Measurements from ENCODE around the gene RALGDS.
A peak's percentile ranks its signal among the peaks of the same experiment; 100 is the strongest.

RALGDS gene

DNA sequence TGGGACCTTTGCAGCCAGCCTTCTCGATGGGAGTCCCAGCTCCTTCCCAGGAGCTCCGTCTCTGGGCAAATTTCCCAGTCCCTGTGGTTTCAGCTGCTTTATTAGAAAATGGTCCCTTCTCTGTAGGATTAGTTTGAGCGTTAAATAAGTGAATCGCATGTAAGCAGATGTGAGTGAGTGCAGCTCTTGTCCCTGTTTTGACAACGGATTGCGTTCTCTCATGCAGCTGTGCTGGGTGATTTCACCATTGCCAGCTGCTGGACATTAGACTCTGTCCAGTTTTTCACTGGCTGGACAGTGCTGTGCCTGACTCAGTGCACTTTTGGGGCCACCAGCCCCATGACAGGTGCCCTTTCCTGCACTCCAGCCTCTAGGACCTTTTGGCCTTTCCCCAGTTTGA is 70.9 kb downstream of the RALGDS start:
- TF ChIP-seq, protein P1, sequence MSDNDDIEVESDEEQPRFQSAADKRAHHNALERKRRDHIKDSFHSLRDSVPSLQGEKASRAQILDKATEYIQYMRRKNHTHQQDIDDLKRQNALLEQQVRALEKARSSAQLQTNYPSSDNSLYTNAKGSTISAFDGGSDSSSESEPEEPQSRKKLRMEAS (IDR thresholded peaks at IDR 0.05; ENCODE audit: low read depth, low read length), result no peak
- TF ChIP-seq POLR2A (IDR thresholded peaks at IDR 0.05; ENCODE audit: extremely low read depth, insufficient read length) (no peak), MYC (IDR thresholded peaks at IDR 0.05; ENCODE audit: low read depth, low read length) (no peak)
- TF ChIP-seq, protein P2, sequence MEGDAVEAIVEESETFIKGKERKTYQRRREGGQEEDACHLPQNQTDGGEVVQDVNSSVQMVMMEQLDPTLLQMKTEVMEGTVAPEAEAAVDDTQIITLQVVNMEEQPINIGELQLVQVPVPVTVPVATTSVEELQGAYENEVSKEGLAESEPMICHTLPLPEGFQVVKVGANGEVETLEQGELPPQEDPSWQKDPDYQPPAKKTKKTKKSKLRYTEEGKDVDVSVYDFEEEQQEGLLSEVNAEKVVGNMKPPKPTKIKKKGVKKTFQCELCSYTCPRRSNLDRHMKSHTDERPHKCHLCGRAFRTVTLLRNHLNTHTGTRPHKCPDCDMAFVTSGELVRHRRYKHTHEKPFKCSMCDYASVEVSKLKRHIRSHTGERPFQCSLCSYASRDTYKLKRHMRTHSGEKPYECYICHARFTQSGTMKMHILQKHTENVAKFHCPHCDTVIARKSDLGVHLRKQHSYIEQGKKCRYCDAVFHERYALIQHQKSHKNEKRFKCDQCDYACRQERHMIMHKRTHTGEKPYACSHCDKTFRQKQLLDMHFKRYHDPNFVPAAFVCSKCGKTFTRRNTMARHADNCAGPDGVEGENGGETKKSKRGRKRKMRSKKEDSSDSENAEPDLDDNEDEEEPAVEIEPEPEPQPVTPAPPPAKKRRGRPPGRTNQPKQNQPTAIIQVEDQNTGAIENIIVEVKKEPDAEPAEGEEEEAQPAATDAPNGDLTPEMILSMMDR (IDR thresholded peaks at IDR 0.05; ENCODE audit: low read depth, low read length), result no peak
- H3K4me3 ChIP-seq (ENCODE audit: low read depth, low read length), result no peak overlapping the region
- DNase-seq (ENCODE audit: low read depth), result no peak

DNA sequence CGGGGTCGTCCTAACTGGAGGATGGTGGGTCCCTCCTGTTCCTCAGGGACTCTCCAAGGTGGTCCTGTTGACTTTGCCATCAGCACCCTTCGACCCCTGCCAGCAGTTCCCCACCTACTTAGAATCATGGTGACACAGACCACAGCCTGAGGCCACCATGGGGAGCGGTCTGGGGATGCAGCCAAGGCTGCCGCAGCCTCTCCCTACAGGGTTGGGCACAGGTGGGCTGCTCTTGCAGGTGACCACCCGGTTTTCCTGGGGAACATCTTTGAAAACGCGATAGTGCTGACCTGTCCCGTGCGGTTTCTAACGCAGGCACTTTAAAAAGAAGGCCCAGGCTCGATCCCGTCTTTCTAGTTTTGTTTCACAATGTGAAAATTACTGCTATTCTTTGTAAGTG is 72.0 kb downstream of the RALGDS start:
- no peak overlapping the region for H3K4me3 ChIP-seq (ENCODE audit: low read depth, low read length)
- DNase-seq (ENCODE audit: low read depth), result no peak
- TF ChIP-seq POLR2A (IDR thresholded peaks at IDR 0.05; ENCODE audit: extremely low read depth, insufficient read length) (no peak), MYC (IDR thresholded peaks at IDR 0.05; ENCODE audit: low read depth, low read length) (no peak)
- TF ChIP-seq, protein P2 (IDR thresholded peaks at IDR 0.05; ENCODE audit: low read depth, low read length), result no peak
- TF ChIP-seq, protein P1 (IDR thresholded peaks at IDR 0.05; ENCODE audit: low read depth, low read length), result no peak

DNA sequence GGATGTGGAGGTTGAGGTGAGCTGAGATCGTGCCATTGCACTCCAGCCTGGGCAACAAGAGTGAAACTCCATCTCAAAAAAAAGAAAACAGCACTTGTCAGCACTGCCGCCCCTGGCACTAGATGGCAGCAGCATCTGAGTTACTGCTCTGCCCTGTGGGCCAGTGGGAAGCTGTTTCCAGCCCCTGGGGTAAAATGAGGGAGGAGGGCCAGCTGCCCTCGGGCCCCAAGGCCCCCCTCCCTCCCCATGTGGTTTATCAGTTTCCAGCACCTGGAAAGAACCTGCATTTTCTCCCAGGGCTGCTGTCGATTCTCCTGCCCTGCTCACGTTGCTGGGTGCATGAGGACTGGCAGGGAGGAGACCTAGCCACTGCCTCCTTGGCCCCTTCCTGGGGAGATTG is 72.4 kb downstream of the RALGDS start:
- no peak overlapping the region for H3K4me3 ChIP-seq (ENCODE audit: low read depth, low read length)
- TF ChIP-seq, protein P1 (IDR thresholded peaks at IDR 0.05; ENCODE audit: low read depth, low read length), result no peak
- no peak for TF ChIP-seq POLR2A (IDR thresholded peaks at IDR 0.05; ENCODE audit: extremely low read depth, insufficient read length)
- TF ChIP-seq, protein P2 (IDR thresholded peaks at IDR 0.05; ENCODE audit: low read depth, low read length), result peak; percentile 49
- TF ChIP-seq MYC (IDR thresholded peaks at IDR 0.05; ENCODE audit: low read depth, low read length), result no peak
- DNase-seq (ENCODE audit: low read depth), result peak; percentile 55

Data from NB4 (cell line).